K562 (cell line): ENCODE data around the gene PYGM. TPM values are rescaled to one million over a fixed set of nuclear protein-coding genes. Genes with fewer than 3 reads are reported as not detected.

Experiments
- ETV5 ChIP-seq: sonication (generic); formaldehyde crosslinking; IDR thresholded peaks from 2 replicates; pipeline ENCODE4 v1.4.0; 2020; ENCODE audit warnings: low read depth, mild to moderate bottlenecking, missing genetic modification reagents
- HDAC8 ChIP-seq: fragments of 450-650 bp; IDR thresholded peaks from 2 replicates; pipeline ENCODE4 v1.6.1; 2016; ENCODE audit warnings: mild to moderate bottlenecking, missing genetic modification characterization, moderate library complexity, missing compliant biosample characterization
- KAT7 ChIP-seq: sonication (generic); formaldehyde crosslinking; IDR thresholded peaks from 2 replicates; pipeline ENCODE4 v1.8.0; 2022; ENCODE audit warnings: missing genetic modification reagents, mild to moderate bottlenecking, borderline replicate concordance
- TAF9B ChIP-seq: fragments of 450-650 bp; IDR thresholded peaks from 2 replicates; pipeline ENCODE4 v1.6.1; 2018; ENCODE audit warnings: mild to moderate bottlenecking; ENCODE audit not compliant: partially characterized antibody
- TCF3 ChIP-seq: sonication (generic); formaldehyde crosslinking; IDR thresholded peaks from 2 replicates; pipeline ENCODE4 v1.4.0; 2020; ENCODE audit warnings: mild to moderate bottlenecking, missing genetic modification reagents
- TEAD1 ChIP-seq, 2 experiments: fragments of 450-650 bp in 1 of 2; sonication (generic) in 1 of 2; formaldehyde crosslinking; IDR thresholded peaks; 2 replicates each; pipeline versions ENCODE4 v1.4.0 to v1.8.0; 2020 to 2022; ENCODE audit warnings: mild to moderate bottlenecking in 2 of 2, missing genetic modification reagents in 1 of 2
- THRAP3 ChIP-seq: fragments of 450-650 bp; IDR thresholded peaks from 2 replicates; pipeline ENCODE4 v1.6.1; 2016; ENCODE audit warnings: mild to moderate bottlenecking, inconsistent platforms, borderline replicate concordance
- polyA plus RNA-seq, 8 experiments: library from polyadenylated mRNA; depleted of rRNA in 4 of 8; stranded (reverse) in 5 of 8; unstranded in 3 of 8; fragments of >200 nt; fragmentation: Nextera tagmentation in 2 of 8; fragmentation: Illumina TruSeq in 1 of 8; extraction: Ambion mirVana in 2 of 8; extraction: Trizol in 1 of 8; gene quantifications; 2 replicates each; pipeline versions ENCODE4 v1.2.1 to v1.2.3, GENCODE V29; 2011 to 2014; ENCODE audit warnings: inconsistent platforms in 1 of 8, missing spikeins in 1 of 8
- total RNA-seq, 7 experiments: library from RNA; depleted of rRNA in 6 of 7; stranded (reverse); fragments of >200 nt in 6 of 7; fragmentation: Illumina TruSeq in 2 of 7; extraction: Trizol in 2 of 7; gene quantifications; 2 replicates each; pipeline versions ENCODE4 v1.2.1 to v1.2.3, GENCODE V29; 2011 to 2021; ENCODE audit warnings: low replicate concordance in 1 of 7
- TF ChIP-seq, protein P1 (sequence below): sonication (generic); formaldehyde crosslinking; IDR thresholded peaks from 2 replicates; pipeline ENCODE4 v1.9.0; 2022; ENCODE audit warnings: mild to moderate bottlenecking, missing genetic modification reagents
- TF ChIP-seq, protein P2 (sequence below), 2 experiments: fragments of 450-650 bp in 1 of 2; sonication (generic) in 1 of 2; formaldehyde crosslinking; conservative IDR thresholded peaks; 2 replicates each; pipeline versions ENCODE4 v1.4.0 to v1.8.1; 2020 to 2022; ENCODE audit warnings: mild to moderate bottlenecking in 1 of 2, missing genetic modification reagents in 1 of 2
- TF ChIP-seq, protein P3 (sequence below): fragments of 450-650 bp; IDR thresholded peaks from 2 replicates; pipeline ENCODE4 v1.6.1; 2016

PYGM gene
- total and polyA plus RNA-seq, 9 of the 15 experiments (the other 6 are each of a cell fraction or from before 2014, with no cell fraction given): 0.07 to 1.5 (median 0.68) TPM

DNA sequence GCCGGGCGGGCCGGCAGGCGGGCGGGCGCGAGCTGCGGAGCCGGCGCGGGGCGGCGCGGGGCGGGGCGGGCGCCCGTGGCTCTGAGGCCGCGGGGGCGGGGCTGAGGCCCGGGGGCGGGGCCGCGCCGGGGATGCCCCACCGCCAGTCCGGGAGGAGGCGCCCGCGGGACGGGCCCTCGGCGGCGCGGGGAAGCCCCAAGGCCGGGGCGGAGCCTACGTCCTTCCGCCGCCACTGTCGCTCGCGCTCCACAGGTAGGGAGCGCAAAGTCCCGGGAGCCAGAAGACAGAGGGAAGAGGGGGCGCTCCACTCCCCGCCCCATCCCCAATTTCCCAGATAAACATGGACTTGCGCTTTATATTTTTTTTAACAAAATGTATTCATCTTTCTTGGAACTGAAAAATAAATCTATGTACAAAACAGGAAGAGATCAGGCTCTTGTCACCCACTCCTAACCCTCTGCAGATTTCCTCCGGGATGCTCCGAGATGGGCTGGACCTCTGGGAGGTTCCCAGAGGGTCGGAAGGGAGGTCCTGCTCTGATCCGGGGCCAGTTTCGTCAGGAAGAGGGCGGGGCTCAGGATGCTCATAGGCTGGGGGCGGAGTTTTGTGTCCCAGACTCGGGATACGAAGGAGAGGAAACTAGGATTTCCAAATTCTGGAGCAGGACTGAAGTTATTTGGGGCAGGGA lies 43.5 kb upstream of the PYGM start, which contains the start of gene MAP4K2 (continued):
- TF ChIP-seq, protein P1, sequence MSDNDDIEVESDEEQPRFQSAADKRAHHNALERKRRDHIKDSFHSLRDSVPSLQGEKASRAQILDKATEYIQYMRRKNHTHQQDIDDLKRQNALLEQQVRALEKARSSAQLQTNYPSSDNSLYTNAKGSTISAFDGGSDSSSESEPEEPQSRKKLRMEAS (CRISPR knock-in tag): no peak
- TF ChIP-seq KAT7 (CRISPR knock-in tag) (no peak), HDAC8 (tag) (no peak), TAF9B (no peak), TEAD1 (CRISPR knock-in tag; IDR thresholded peaks at IDR 0.05) (no peak), THRAP3 (no peak), ETV5 (CRISPR knock-in tag) (0 out of 2 replicates have a peak, but pooled peaks have one; percentile 21), TCF3 (CRISPR knock-in tag) (no peak)
- TF ChIP-seq, protein P2, sequence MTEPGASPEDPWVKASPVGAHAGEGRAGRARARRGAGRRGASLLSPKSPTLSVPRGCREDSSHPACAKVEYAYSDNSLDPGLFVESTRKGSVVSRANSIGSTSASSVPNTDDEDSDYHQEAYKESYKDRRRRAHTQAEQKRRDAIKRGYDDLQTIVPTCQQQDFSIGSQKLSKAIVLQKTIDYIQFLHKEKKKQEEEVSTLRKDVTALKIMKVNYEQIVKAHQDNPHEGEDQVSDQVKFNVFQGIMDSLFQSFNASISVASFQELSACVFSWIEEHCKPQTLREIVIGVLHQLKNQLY (CRISPR knock-in tag; conservative IDR thresholded peaks at IDR 0.05): no peak
- TF ChIP-seq, protein P3, sequence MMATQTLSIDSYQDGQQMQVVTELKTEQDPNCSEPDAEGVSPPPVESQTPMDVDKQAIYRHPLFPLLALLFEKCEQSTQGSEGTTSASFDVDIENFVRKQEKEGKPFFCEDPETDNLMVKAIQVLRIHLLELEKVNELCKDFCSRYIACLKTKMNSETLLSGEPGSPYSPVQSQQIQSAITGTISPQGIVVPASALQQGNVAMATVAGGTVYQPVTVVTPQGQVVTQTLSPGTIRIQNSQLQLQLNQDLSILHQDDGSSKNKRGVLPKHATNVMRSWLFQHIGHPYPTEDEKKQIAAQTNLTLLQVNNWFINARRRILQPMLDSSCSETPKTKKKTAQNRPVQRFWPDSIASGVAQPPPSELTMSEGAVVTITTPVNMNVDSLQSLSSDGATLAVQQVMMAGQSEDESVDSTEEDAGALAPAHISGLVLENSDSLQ: peak; percentile 42
